OCI-LY1 (cell line): ENCODE data around the gene SLC16A13.

Experiments used
- EZH2 ChIP-seq: fragments of 200-600 bp; sonication (generic), shearing (Covaris generic); IDR thresholded peaks from 2 replicates; pipeline ENCODE4 v1.8.0; 2017; ENCODE audit warnings: borderline replicate concordance, mixed run types, mild to moderate bottlenecking, antibody characterized with exemption, low read length, moderate library complexity, mixed read lengths
- TF ChIP-seq, protein P1 (sequence below): fragments of 200-600 bp; sonication (generic), shearing (Covaris generic); IDR thresholded peaks from 2 replicates; pipeline ENCODE4 v1.5.1; 2017; ENCODE audit warnings: mild to moderate bottlenecking, antibody characterized with exemption, low read length, moderate library complexity, mixed read lengths

DNA sequence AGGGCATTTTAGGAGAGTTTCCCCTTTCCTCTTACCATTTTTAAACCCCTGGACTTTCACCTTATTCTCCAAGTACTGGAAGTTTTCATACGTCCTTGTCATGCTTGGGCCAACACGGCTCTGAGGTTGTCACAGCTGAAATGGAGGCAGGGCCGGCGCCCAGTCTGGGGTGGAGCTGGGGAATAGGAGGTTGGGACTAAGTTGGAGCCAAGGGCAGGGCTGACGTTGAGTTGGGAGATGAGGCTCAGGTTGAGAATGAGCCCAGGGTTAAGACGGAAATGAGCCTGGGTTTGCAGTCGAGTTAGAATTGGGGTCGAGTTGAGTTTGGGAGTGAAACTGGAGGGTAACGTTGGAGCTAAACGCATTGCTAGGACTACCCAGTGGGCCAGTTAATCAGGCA is 42.9 kb downstream of the SLC16A13 start:
- TF ChIP-seq, protein P1, sequence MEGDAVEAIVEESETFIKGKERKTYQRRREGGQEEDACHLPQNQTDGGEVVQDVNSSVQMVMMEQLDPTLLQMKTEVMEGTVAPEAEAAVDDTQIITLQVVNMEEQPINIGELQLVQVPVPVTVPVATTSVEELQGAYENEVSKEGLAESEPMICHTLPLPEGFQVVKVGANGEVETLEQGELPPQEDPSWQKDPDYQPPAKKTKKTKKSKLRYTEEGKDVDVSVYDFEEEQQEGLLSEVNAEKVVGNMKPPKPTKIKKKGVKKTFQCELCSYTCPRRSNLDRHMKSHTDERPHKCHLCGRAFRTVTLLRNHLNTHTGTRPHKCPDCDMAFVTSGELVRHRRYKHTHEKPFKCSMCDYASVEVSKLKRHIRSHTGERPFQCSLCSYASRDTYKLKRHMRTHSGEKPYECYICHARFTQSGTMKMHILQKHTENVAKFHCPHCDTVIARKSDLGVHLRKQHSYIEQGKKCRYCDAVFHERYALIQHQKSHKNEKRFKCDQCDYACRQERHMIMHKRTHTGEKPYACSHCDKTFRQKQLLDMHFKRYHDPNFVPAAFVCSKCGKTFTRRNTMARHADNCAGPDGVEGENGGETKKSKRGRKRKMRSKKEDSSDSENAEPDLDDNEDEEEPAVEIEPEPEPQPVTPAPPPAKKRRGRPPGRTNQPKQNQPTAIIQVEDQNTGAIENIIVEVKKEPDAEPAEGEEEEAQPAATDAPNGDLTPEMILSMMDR: no peak
- no peak for TF ChIP-seq EZH2
